Trophoblast cell (in vitro differentiated cells and primary cell): ENCODE measurements around the gene LDHB.

Experiments
- DNase-seq, 2 donors: peaks; one replicate each; pipeline ENCODE4 v3.0.0-alpha.2; 2016
- H2AFZ ChIP-seq: 2 replicates; pipeline ENCODE4 v1.6.1; 2013; ENCODE audit warnings: low read length, moderate library complexity, mild to moderate bottlenecking; ENCODE audit not compliant: insufficient read depth, poor library complexity
- H2AK5ac ChIP-seq: 2 replicates; pipeline ENCODE4 v1.6.1; 2013; ENCODE audit warnings: mild to moderate bottlenecking, low read length
- H2BK120ac ChIP-seq: 2 replicates; pipeline ENCODE4 v1.6.1; 2013; ENCODE audit warnings: low read length, mild to moderate bottlenecking, moderate library complexity; ENCODE audit not compliant: insufficient read depth, poor library complexity
- H2BK12ac ChIP-seq: 2 replicates; pipeline ENCODE4 v1.6.1; 2013; ENCODE audit warnings: mild to moderate bottlenecking, low read length, moderate library complexity
- H2BK5ac ChIP-seq: 2 replicates; pipeline ENCODE4 v1.6.1; 2013; ENCODE audit warnings: low read length, low read depth, moderate library complexity, mild to moderate bottlenecking; ENCODE audit not compliant: poor library complexity
- H3K14ac ChIP-seq: 2 replicates; pipeline ENCODE4 v1.6.1; 2013; ENCODE audit warnings: mild to moderate bottlenecking, low read length
- H3K18ac ChIP-seq: 2 replicates; pipeline ENCODE4 v1.6.1; 2013; ENCODE audit warnings: mild to moderate bottlenecking, low read length
- H3K23ac ChIP-seq: 2 replicates; pipeline ENCODE4 v1.6.1; 2013; ENCODE audit warnings: low read length
- H3K27ac ChIP-seq: 2 replicates; pipeline ENCODE4 v1.5.1; 2013; ENCODE audit warnings: low read depth, mild to moderate bottlenecking, inconsistent platforms, low read length, moderate library complexity
- H3K27me3 ChIP-seq: 2 replicates; pipeline ENCODE4 v1.6.1; 2013; ENCODE audit warnings: inconsistent platforms, mild to moderate bottlenecking, low read length, moderate library complexity; ENCODE audit not compliant: insufficient read depth
- H3K36me3 ChIP-seq, 2 experiments: 1 replicate in 1 of 2; 2 replicates in 1 of 2; pipeline ENCODE4 v1.6.1; 2013; ENCODE audit warnings: low read length in 2 of 2, mild to moderate bottlenecking in 2 of 2, moderate library complexity in 1 of 2; ENCODE audit not compliant: insufficient read depth in 2 of 2, control insufficient read depth in 1 of 2
- H3K4ac ChIP-seq: 2 replicates; pipeline ENCODE4 v1.6.1; 2013; ENCODE audit warnings: low read depth, mild to moderate bottlenecking, low read length, moderate library complexity
- H3K4me1 ChIP-seq, 2 experiments: 1 replicate in 1 of 2; 2 replicates in 1 of 2; pipeline ENCODE4 v1.6.1; 2013; ENCODE audit warnings: low read length in 2 of 2, mild to moderate bottlenecking in 2 of 2, moderate library complexity in 1 of 2; ENCODE audit not compliant: insufficient read depth in 2 of 2, control insufficient read depth in 1 of 2
- H3K4me2 ChIP-seq: 2 replicates; pipeline ENCODE4 v1.6.1; 2013; ENCODE audit warnings: inconsistent platforms, mild to moderate bottlenecking, low read length, moderate library complexity
- H3K4me3 ChIP-seq: 2 replicates; pipeline ENCODE4 v1.5.1; 2013; ENCODE audit warnings: mild to moderate bottlenecking, low read depth, low read length, inconsistent platforms
- H3K79me1 ChIP-seq: one replicate; pipeline ENCODE4 v1.6.1; 2013; ENCODE audit warnings: low read length
- H3K79me2 ChIP-seq: 2 replicates; pipeline ENCODE4 v1.6.1; 2013; ENCODE audit warnings: low read length, mild to moderate bottlenecking; ENCODE audit not compliant: control insufficient read depth, insufficient read depth, poor library complexity
- H3K9ac ChIP-seq: 2 replicates; pipeline ENCODE4 v1.6.1; 2013; ENCODE audit warnings: mild to moderate bottlenecking, low read length
- H3K9me3 ChIP-seq: 2 replicates; pipeline ENCODE4 v1.6.1; 2013; ENCODE audit warnings: low read depth, mild to moderate bottlenecking, control low read depth, inconsistent platforms, low read length; ENCODE audit not compliant: insufficient read depth
- H4K12ac ChIP-seq: 2 replicates; pipeline ENCODE4 v1.6.1; 2013; ENCODE audit warnings: low read depth, mild to moderate bottlenecking, low read length, moderate library complexity
- H4K8ac ChIP-seq: 2 replicates; pipeline ENCODE4 v1.6.1; 2013; ENCODE audit warnings: low read depth, mild to moderate bottlenecking, low read length, moderate library complexity
- H4K91ac ChIP-seq: one replicate; pipeline ENCODE4 v1.6.1; 2013; ENCODE audit warnings: low read depth, mild to moderate bottlenecking, low read length, moderate library complexity
- WGBS: extraction: QIAGEN DNeasy Blood & Tissue Kit; methylation state at CpG from one replicate; pipeline ENCODE4 v1.1.7; 2013; ENCODE audit warnings: missing lambda C conversion rate; ENCODE audit not compliant: insufficient read length, insufficient coverage; ENCODE audit errors: extremely low coverage; 5-methylcytosine and 5-hydroxymethylcytosine counted together

Gene LDHB

GRCh38 chr12:21643758-21644157, 13.9 kb downstream of the LDHB start:
- Histone ChIP-seq H3K36me3 (peaks cover 0 to 14% of the 10 kb centered on the region in 2 experiments), H3K14ac (no peak overlapping the region), H2AFZ (no peak overlapping the region), H4K12ac (no peak overlapping the region), H3K79me1 (no peaks in the 10 kb centered on the region), H2BK120ac (no peak overlapping the region), H3K18ac (no peak overlapping the region), H4K91ac (no peak overlapping the region), H3K4me2 (no peak overlapping the region), H3K79me2 (no peaks in the 10 kb centered on the region), H3K4ac (no peak overlapping the region), H2BK5ac (no peak overlapping the region), H3K27ac (no peak overlapping the region), H2AK5ac (no peak overlapping the region), H3K4me1 (peaks cover 2 to 3% of the 10 kb centered on the region in 2 experiments), H3K9me3 (no peaks in the 10 kb centered on the region), H3K23ac (no peak overlapping the region), H3K27me3 (no peaks in the 10 kb centered on the region), H3K4me3 (no peak overlapping the region), H3K9ac (no peak overlapping the region), H2BK12ac (no peak overlapping the region), H4K8ac (no peak overlapping the region)
- DNase-seq = no peak
- no CpG with 5 or more reads among the region's 3 CpGs for WGBS

- Histone ChIP-seq H3K4me2 (no peak overlapping the region), H3K9me3 (no peaks in the 10 kb centered on the region), H3K4ac (no peak overlapping the region), H3K27me3 (no peaks in the 10 kb centered on the region), H2BK120ac (no peak overlapping the region), H3K4me3 (no peak overlapping the region), H3K4me1 (peaks cover 2 to 3% of the 10 kb centered on the region in 2 experiments), H4K8ac (no peak overlapping the region), H4K91ac (no peak overlapping the region), H3K18ac (no peak overlapping the region), H2BK12ac (no peak overlapping the region), H2AK5ac (no peak overlapping the region), H3K27ac (no peak overlapping the region), H2BK5ac (no peak overlapping the region), H3K23ac (no peak overlapping the region), H2AFZ (no peak overlapping the region), H3K14ac (no peak overlapping the region), H3K79me2 (no peaks in the 10 kb centered on the region), H3K79me1 (no peaks in the 10 kb centered on the region), H3K9ac (no peak overlapping the region), H3K36me3 (peaks cover 0 to 14% of the 10 kb centered on the region in 2 experiments), H4K12ac (no peak overlapping the region)
- peak; percentile 22 to 33 for DNase-seq
- no CpG with 5 or more reads among the region's 1 CpG for WGBS
Measured at GRCh38 chr12:21642707-21643389, 14.8 kb downstream of the LDHB start.

DNA sequence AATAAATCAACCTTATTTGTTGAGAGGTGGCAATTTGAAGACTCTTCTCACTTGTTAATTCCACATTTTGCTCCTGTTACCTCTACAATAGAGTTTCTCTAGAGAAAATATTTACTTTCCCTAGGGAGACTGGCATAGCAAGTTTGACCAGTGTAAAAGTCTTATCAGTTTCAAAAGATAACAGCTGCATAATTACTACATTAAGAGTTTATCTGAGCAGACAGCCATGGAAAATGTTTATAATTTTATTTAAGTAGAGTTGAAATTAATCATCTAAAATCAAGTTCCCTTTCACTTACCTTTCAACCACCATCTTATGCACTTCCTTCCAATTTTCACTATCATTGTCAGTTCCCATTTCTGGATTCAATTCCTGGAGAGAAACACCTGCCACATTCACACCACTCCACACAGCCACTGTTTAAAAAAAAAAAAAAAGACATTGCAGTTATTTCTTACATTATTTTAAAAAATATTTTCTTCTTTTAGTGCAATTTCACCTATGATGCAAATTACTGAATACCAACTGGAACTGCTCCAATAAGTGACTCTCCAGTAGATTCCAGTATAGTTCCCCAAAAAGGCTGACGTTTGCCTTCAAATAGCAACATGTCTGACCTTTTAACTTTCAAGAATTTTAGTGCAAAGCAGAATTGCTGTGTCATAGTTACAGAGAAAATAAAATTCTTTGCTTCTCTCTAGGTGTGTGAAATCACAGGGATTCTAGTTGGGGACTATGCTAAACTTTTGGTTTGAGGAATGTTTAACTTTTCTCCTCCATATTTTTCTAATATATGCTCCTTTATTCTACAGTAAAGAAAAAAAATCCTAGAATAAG, 19.4 kb downstream of the LDHB start:
- no peak overlapping the region for H3K18ac ChIP-seq
- H3K36me3 ChIP-seq = peaks cover 6 to 17% of the 10 kb centered on the region in 2 experiments
- H2BK5ac ChIP-seq = no peak overlapping the region
- no CpG with 5 or more reads among the region's 1 CpG for WGBS
- no peak overlapping the region for H3K4me2 ChIP-seq
- no peak overlapping the region for H2AK5ac ChIP-seq
- DNase-seq = peak in 1 of 2 donors; percentile 63
- no peak overlapping the region for H2BK120ac ChIP-seq
- H3K14ac ChIP-seq = no peak overlapping the region
- no peaks in the 10 kb centered on the region for H3K9me3 ChIP-seq
- H3K79me2 ChIP-seq = no peaks in the 10 kb centered on the region
- no peaks in the 10 kb centered on the region for H3K4me1 ChIP-seq
- no peak overlapping the region for H4K91ac ChIP-seq
- no peak overlapping the region for H3K4me3 ChIP-seq
- no peak overlapping the region for H4K8ac ChIP-seq
- H3K79me1 ChIP-seq = no peaks in the 10 kb centered on the region
- no peak overlapping the region for H4K12ac ChIP-seq
- H3K9ac ChIP-seq = no peak overlapping the region
- no peak overlapping the region for H3K4ac ChIP-seq
- H3K23ac ChIP-seq = no peak overlapping the region
- no peak overlapping the region for H2BK12ac ChIP-seq
- no peak overlapping the region for H2AFZ ChIP-seq
- H3K27ac ChIP-seq = no peak overlapping the region
- no peaks in the 10 kb centered on the region for H3K27me3 ChIP-seq

GRCh38 chr12:21634245-21634644, 23.4 kb downstream of the LDHB start:
- Histone ChIP-seq H3K4me2 (no peak overlapping the region), H2BK12ac (no peak overlapping the region), H3K14ac (no peak overlapping the region), H3K23ac (no peak overlapping the region), H2AK5ac (no peak overlapping the region), H3K27ac (no peak overlapping the region), H4K8ac (no peak overlapping the region), H3K18ac (no peak overlapping the region), H3K27me3 (no peaks in the 10 kb centered on the region), H4K91ac (no peak overlapping the region), H3K4me3 (no peak overlapping the region), H3K4ac (no peak overlapping the region), H2BK120ac (no peak overlapping the region), H2BK5ac (no peak overlapping the region), H4K12ac (no peak overlapping the region), H3K79me2 (no peaks in the 10 kb centered on the region), H3K79me1 (no peaks in the 10 kb centered on the region), H3K36me3 (peaks cover 8 to 10% of the 10 kb centered on the region in 2 experiments), H2AFZ (no peak overlapping the region), H3K4me1 (no peaks in the 10 kb centered on the region), H3K9me3 (no peaks in the 10 kb centered on the region), H3K9ac (no peak overlapping the region)
- no peak for DNase-seq
- WGBS = no CpG with 5 or more reads among the region's 3 CpGs
